Ovary (tissue), 9 donors: Measurements from ENCODE around the gene ACOT7. TPM values are rescaled to one million over a fixed set of nuclear protein-coding genes. Genes with fewer than 3 reads are reported as not detected.

Source experiments
- DNase-seq, 5 donors: peaks; one replicate each; pipeline ENCODE4 v3.0.0-alpha.2; 2019 to 2020
- H3K27ac ChIP-seq, 2 donors: fragments of 200-600 bp; one replicate each; pipeline versions ENCODE4 v1.5.1 to v1.8.0; 2019 to 2022
- H3K27me3 ChIP-seq: fragments of 200-600 bp; one replicate; pipeline ENCODE4 v1.8.0; 2022
- H3K36me3 ChIP-seq: fragments of 200-600 bp; sonication (generic); one replicate; pipeline ENCODE4 v1.5.1; 2019
- H3K4me1 ChIP-seq: one replicate; pipeline ENCODE4 v1.8.1; 2013; ENCODE audit warnings: mild to moderate bottlenecking, moderate library complexity; ENCODE audit not compliant: insufficient read depth
- H3K4me3 ChIP-seq: fragments of 200-600 bp; sonication (generic); one replicate; pipeline ENCODE4 v1.5.1; 2017
- H3K9me3 ChIP-seq, 2 donors: fragments of 200-600 bp in 1 of 2; sonication (generic) in 1 of 2; one replicate each; pipeline versions ENCODE4 v1.5.1 to v1.8.1; 2013 to 2019; ENCODE audit warnings: mild to moderate bottlenecking in 1 of 2, moderate library complexity in 1 of 2
- EP300 ChIP-seq: sonication (generic); formaldehyde crosslinking; IDR thresholded peaks from one replicate; pipeline ENCODE4 v1.6.1; 2017; ENCODE audit warnings: antibody characterized with exemption
- POLR2A ChIP-seq: fragments of 450-650 bp; IDR thresholded peaks from one replicate; pipeline ENCODE4 v1.6.1; 2017; ENCODE audit warnings: antibody characterized with exemption, mild to moderate bottlenecking, moderate library complexity
- WGBS, 3 donors: extraction: QIAGEN DNeasy Blood & Tissue Kit in 1 of 3; methylation state at CpG; one replicate each; pipeline versions ENCODE4 v1.1.5 to v1.1.7; 2013 to 2017; 5-methylcytosine and 5-hydroxymethylcytosine counted together
- intact Hi-C, 4 donors: fragments of 100-400 bp; cut with DNase I; formaldehyde crosslinking; loops; one replicate each; pipeline versions ENCODE4 v1.11.0 to v1.15.1; 2022 to 2023
- polyA plus RNA-seq, 2 donors: library from polyadenylated mRNA; stranded (reverse); fragments of 200-250 nt in 1 of 2; fragments of 350-450 nt in 1 of 2; fragmentation: Illumina TruSeq in 1 of 2; extraction: RNeasy Lipid Tissue Mini Kit (QIAGEN cat#74804) in 1 of 2; gene quantifications; one replicate each; pipeline ENCODE4 v1.2.3, GENCODE V29; 2013 to 2014
- total RNA-seq, 7 donors: library from RNA; depleted of rRNA in 2 of 7; stranded (reverse); fragments of >200 nt in 2 of 7; fragmentation: NEBNext Ultra II Directional in 3 of 7; extraction: Animal tissue kit (Norgen Biotek cat#: 25700) in 3 of 7; gene quantifications; one replicate each; pipeline versions ENCODE4 v1.1.0 to v1.2.4, GENCODE V29; 2016 to 2023
- TF ChIP-seq, protein P1 (sequence below), 3 donors: fragments of 450-650 bp in 2 of 3; fragments of 200-600 bp in 1 of 3; IDR thresholded peaks; one replicate each; pipeline versions ENCODE4 v1.5.1 to v1.8.0; 2016 to 2022; ENCODE audit warnings: antibody characterized with exemption in 3 of 3, mild to moderate bottlenecking in 1 of 3
- donor health status: DM: no; HTN: no; CAD: no; lungs with moderate emphysema.
- donor health status: DM: no; HTN: no; CAD: no.
- donor health status: Bipolar disorder and iron deficiency.
- donor health status: DM: yes; HTN: yes; CAD: no.
- donor health status: DM: no; HTN: no; CAD: no.
- donor health status: DM: yes; HTN: yes; CAD: no.

ACOT7 gene
- total and polyA plus RNA-seq, 9 donors = 6.4 to 20.7 (median 11.3) TPM

GRCh38 chr1:6425658-6426057 lies 32.1 kb upstream of the ACOT7 start:
- peaks cover 12% of the 10 kb centered on the region for H3K27me3 ChIP-seq
- H3K9me3 ChIP-seq = no peaks in the 10 kb centered on the region
- 63 to 68% (median 67%) methylated on average over 6 of the region's 6 CpGs for WGBS, 3 donors
- no peaks in the 10 kb centered on the region for H3K4me1 ChIP-seq
- no peaks in the 10 kb centered on the region for H3K36me3 ChIP-seq
- H3K4me3 ChIP-seq = no peak overlapping the region
- intact Hi-C loops = no loop called here
- TF ChIP-seq, protein P1, sequence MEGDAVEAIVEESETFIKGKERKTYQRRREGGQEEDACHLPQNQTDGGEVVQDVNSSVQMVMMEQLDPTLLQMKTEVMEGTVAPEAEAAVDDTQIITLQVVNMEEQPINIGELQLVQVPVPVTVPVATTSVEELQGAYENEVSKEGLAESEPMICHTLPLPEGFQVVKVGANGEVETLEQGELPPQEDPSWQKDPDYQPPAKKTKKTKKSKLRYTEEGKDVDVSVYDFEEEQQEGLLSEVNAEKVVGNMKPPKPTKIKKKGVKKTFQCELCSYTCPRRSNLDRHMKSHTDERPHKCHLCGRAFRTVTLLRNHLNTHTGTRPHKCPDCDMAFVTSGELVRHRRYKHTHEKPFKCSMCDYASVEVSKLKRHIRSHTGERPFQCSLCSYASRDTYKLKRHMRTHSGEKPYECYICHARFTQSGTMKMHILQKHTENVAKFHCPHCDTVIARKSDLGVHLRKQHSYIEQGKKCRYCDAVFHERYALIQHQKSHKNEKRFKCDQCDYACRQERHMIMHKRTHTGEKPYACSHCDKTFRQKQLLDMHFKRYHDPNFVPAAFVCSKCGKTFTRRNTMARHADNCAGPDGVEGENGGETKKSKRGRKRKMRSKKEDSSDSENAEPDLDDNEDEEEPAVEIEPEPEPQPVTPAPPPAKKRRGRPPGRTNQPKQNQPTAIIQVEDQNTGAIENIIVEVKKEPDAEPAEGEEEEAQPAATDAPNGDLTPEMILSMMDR (IDR thresholded peaks at IDR 0.05) = no peak
- no peak for TF ChIP-seq POLR2A
- no peak for TF ChIP-seq EP300
- H3K27ac ChIP-seq = no peak overlapping the region
- DNase-seq = no peak

DNA sequence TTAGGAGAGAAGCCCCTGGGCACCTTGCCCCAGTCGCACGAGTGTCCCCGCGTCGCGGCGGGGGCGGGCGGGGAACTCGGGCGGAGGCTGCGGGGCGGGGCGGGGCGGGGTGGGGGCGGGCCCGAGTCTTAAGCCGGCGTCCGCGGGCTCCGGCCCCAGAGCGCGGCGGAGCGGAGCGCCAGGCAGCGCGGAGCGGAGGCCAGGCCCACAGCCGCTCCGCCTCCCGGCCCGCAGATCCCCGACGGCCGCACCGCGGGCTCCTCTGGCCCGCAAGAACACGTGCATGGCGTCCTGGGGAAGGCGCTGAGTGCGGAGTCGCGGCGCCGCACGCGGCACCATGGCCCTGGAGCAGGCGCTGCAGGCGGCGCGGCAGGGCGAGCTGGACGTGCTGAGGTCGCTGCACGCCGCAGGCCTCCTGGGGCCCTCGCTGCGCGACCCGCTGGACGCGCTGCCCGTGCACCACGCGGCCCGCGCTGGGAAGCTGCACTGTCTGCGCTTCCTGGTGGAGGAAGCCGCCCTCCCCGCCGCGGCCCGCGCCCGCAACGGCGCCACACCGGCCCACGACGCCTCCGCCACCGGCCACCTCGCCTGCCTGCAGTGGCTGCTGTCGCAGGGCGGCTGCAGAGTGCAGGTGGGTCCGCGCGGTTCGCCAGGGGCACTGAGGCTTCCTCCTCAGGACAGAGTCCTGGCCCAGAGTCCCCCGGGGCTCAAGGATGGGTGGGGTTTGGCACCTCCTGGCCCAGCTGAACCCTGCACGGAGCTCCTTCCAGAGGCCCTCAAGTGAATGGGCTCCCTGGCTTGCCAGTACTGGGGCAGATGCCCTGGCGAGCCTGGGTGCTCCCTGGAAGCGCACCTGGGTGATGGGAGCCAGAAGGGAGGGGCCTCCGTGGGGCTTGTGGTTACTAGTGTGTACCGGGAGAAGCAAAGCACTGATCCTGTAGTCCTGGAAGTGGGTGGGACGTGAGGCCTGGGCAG lies 31.3 kb upstream of the ACOT7 start, which contains the start of gene ESPN:
Gene ESPN, plus strand, starts transcription at position 158 of the 975 bp plus-strand sequence. Its CDS starts 180 bp downstream, at position 338.
- no peaks in the 10 kb centered on the region for H3K9me3 ChIP-seq
- intact Hi-C loops = no loop called here
- H3K27me3 ChIP-seq = peaks cover 16% of the 10 kb centered on the region
- WGBS, 3 donors = 4 to 8% (median 4%) methylated on average over 23 to 99 of the region's 99 CpGs
- no peak within 1 kb of the TSS for H3K27ac ChIP-seq
- DNase-seq = no peak
- H3K36me3 ChIP-seq = no peaks in the 10 kb centered on the region
- H3K4me3 ChIP-seq = no peak within 1 kb of the TSS
- TF ChIP-seq EP300 = no peak
- TF ChIP-seq POLR2A = no peak
- TF ChIP-seq, protein P1 (IDR thresholded peaks at IDR 0.05) = no peak
- no peaks in the 10 kb centered on the region for H3K4me1 ChIP-seq

- Histone ChIP-seq H3K27me3 (peaks cover 16% of the 10 kb centered on the region), H3K36me3 (no peaks in the 10 kb centered on the region), H3K4me1 (no peaks in the 10 kb centered on the region), H3K27ac (no peak overlapping the region), H3K9me3 (no peaks in the 10 kb centered on the region), H3K4me3 (no peak overlapping the region)
- intact Hi-C loops = no loop called here
- WGBS, 3 donors = 2% methylated on average over 32 to 35 of the region's 35 CpGs
- no peak for DNase-seq
- no peak for TF ChIP-seq POLR2A
- TF ChIP-seq EP300 = no peak
- TF ChIP-seq, protein P1 (IDR thresholded peaks at IDR 0.05) = no peak
These were observed 30.5 kb upstream of the ACOT7 start for GRCh38 chr1:6424000-6424565.

- 3 to 8% (median 7%) methylated on average over 20 to 24 of the region's 24 CpGs for WGBS, 3 donors
- intact Hi-C loops = no loop called here
- H3K27ac ChIP-seq = no peak overlapping the region
- TF ChIP-seq, protein P1 (IDR thresholded peaks at IDR 0.05) = no peak
- TF ChIP-seq POLR2A (no peak), EP300 (no peak)
- no peaks in the 10 kb centered on the region for H3K36me3 ChIP-seq
- H3K9me3 ChIP-seq = no peaks in the 10 kb centered on the region
- no peak overlapping the region for H3K4me3 ChIP-seq
- no peaks in the 10 kb centered on the region for H3K4me1 ChIP-seq
- H3K27me3 ChIP-seq = peaks cover 16% of the 10 kb centered on the region
- DNase-seq = peak in 2 of 5 donors; percentile 41 to 51
These were observed 29.9 kb upstream of the ACOT7 start for GRCh38 chr1:6423321-6423999.
